Activated CD4-positive, alpha-beta T cell treated with anti-CD3 and anti-CD28 coated beads for 1 hour (primary cell): ENCODE measurements around the gene POLG2.
"Not testable (repeated sequence)": the region's sequence is repeated elsewhere in the genome, so short reads cannot be mapped to it uniquely, and the experiment has no call there.

Source experiments
- DNase-seq: peaks from one replicate; pipeline ENCODE4 v3.0.0-alpha.2; 2020

POLG2 gene

DNA sequence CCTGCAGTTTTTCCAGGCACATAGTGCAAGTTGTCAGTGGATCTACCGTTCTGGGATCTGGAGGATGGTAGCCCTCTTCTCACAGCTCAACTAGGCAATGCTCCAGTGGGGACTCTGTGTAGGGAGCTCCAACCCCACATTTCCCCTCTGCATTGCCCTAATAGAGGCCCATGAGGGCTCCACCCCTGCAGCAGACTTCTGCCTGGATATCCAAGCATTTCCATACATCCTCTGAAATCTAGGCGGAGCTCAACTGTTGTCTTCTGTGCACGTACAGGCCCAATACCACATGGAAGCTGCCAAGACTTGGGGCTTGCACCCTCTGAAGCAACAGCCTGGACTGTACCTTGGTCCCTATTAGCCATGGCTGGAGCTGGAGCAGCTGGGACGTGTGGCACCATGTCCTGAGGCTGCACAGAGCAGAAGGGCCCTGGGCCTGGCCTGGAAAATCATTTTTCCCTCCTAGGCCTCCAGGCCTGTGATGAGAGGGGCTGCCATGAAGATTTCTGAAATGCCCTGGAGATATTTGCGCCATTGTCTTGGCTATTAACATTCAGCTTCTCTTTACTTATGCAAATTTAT lies 58.8 kb downstream of the POLG2 start:
- DNase-seq = no peak

DNA sequence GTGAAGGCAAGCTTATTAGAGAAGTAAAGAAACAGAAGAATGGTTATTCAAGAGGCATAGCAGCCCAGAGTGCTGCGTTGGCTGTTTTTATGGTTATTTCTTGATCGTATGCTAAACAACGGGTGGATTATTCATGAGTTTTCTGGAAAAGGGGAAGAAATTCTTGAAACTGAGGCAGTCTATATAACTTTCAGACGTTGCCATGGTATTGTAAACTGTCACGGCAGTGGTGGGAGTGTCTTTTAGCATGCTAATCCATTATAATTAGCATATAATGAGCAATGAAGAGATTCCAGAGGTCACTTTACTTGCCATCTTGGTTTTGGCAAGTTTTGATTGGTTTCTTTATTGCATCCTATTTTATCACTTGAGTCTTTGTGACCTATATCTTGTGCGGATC lies 65.3 kb downstream of the POLG2 start:
- no peak for DNase-seq

- DNase-seq = not testable (repeated sequence)
Observed at GRCh38 chr17:64430036-64430435, 66.8 kb downstream of the POLG2 start.

DNA sequence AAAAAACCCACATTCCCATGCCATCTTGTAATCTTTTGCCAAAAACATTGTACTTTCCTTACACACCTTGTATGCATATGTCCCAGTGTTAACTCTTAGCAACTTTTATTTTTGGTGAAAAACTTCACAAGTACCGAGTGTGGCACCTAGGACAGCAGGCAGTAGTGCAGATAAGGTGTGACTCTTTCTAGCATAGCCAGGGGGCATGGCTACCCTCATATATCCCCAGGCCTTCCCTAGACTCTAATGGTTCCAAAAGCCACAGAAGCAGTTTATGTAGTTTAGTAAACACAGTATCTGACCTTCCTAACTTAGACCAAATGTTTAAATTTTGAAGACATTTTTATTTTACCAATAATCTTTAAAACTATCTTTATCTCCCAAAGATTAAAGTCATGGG lies 68.4 kb downstream of the POLG2 start:
- DNase-seq = no peak
